Measurements from ENCODE around the gene ZNF606. TPM values are rescaled to one million over a fixed set of nuclear protein-coding genes. Genes with fewer than 3 reads are reported as not detected.

ZNF606 gene
- total and polyA plus RNA-seq, 11 donors = 6.4 to 14.3 (median 11.4) TPM

GRCh38 chr19:57992841-57993240 is 9.8 kb downstream of the ZNF606 start:
- Histone ChIP-seq H3K4me1 (no peaks in the 10 kb centered on the region), H3K36me3 (peaks cover 9 to 100% (median 53%) of the 10 kb centered on the region in 9 donors), H3K9me3 (peaks cover 0 to 100% (median 60%) of the 10 kb centered on the region in 12 donors), H3K4me3 (no peak overlapping the region), H3K27ac (no peak overlapping the region), H3K27me3 (no peaks in the 10 kb centered on the region)
- no peak for ATAC-seq
- intact Hi-C loops (cut with DNase I) = no loop called here
- no peak for DNase-seq
- 0 to 95% (median 89%) methylated on average over 1 of the region's 1 CpG for WGBS, 4 donors
- TF ChIP-seq POLR2A (IDR thresholded peaks at IDR 0.05) = no peak
- TF ChIP-seq, protein P1, sequence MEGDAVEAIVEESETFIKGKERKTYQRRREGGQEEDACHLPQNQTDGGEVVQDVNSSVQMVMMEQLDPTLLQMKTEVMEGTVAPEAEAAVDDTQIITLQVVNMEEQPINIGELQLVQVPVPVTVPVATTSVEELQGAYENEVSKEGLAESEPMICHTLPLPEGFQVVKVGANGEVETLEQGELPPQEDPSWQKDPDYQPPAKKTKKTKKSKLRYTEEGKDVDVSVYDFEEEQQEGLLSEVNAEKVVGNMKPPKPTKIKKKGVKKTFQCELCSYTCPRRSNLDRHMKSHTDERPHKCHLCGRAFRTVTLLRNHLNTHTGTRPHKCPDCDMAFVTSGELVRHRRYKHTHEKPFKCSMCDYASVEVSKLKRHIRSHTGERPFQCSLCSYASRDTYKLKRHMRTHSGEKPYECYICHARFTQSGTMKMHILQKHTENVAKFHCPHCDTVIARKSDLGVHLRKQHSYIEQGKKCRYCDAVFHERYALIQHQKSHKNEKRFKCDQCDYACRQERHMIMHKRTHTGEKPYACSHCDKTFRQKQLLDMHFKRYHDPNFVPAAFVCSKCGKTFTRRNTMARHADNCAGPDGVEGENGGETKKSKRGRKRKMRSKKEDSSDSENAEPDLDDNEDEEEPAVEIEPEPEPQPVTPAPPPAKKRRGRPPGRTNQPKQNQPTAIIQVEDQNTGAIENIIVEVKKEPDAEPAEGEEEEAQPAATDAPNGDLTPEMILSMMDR (IDR thresholded peaks at IDR 0.05) = no peak

GRCh38 chr19:57978586-57979289 is 23.9 kb downstream of the ZNF606 start:
- Histone ChIP-seq H3K27ac (no peak overlapping the region), H3K36me3 (peaks cover 33 to 100% (median 55%) of the 10 kb centered on the region in 9 donors), H3K4me1 (no peaks in the 10 kb centered on the region), H3K9me3 (peaks cover 17 to 100% (median 100%) of the 10 kb centered on the region in 12 donors), H3K27me3 (no peaks in the 10 kb centered on the region), H3K4me3 (no peak overlapping the region)
- no peak for ATAC-seq
- TF ChIP-seq POLR2A (IDR thresholded peaks at IDR 0.05) = no peak
- TF ChIP-seq, protein P1 (IDR thresholded peaks at IDR 0.05) = no peak
- WGBS, 4 donors = 96 to 100% (median 98%) methylated on average over 3 of the region's 3 CpGs
- DNase-seq = no peak
- intact Hi-C loops (cut with DNase I) = loop anchor here in 2 of 10 donors (5.0 to 10.0 kb wide), 3 partner anchors 146 to 224 kb away; no protein-coding TSS in a partner anchor

- DNase-seq = no peak
- peaks cover 6 to 93% (median 17%) of the 10 kb centered on the region in 9 donors for H3K36me3 ChIP-seq
- 83 to 96% (median 95%) methylated on average over 4 of the region's 4 CpGs for WGBS, 4 donors
- no peak within 1 kb of the TSS for H3K27ac ChIP-seq
- TF ChIP-seq, protein P1 (IDR thresholded peaks at IDR 0.05) = no peak
- TF ChIP-seq POLR2A (IDR thresholded peaks at IDR 0.05) = no peak
- ATAC-seq = no peak
- H3K4me3 ChIP-seq = no peak within 1 kb of the TSS
- H3K27me3 ChIP-seq = no peaks in the 10 kb centered on the region
- H3K9me3 ChIP-seq = peaks cover 13 to 100% (median 98%) of the 10 kb centered on the region in 12 donors
- intact Hi-C loops (cut with DNase I) = loop anchor here in 1 of 10 donors (10.0 kb wide), 1 partner anchor 150 kb away; no protein-coding TSS in a partner anchor
- no peaks in the 10 kb centered on the region for H3K4me1 ChIP-seq
Measured at GRCh38 chr19:57974434-57974833, 28.2 kb downstream of the ZNF606 start, which contains the start of gene C19orf18. C19orf18 (minus strand) TSS chr19:57974534; CDS start chr19:57974432, 102 bp downstream.

GRCh38 chr19:57964761-57965160 is 37.9 kb downstream of the ZNF606 start:
- TF ChIP-seq, protein P1 (IDR thresholded peaks at IDR 0.05) = no peak
- TF ChIP-seq POLR2A (IDR thresholded peaks at IDR 0.05) = no peak
- Histone ChIP-seq H3K4me3 (no peak overlapping the region), H3K27me3 (no peaks in the 10 kb centered on the region), H3K27ac (no peak overlapping the region), H3K4me1 (no peaks in the 10 kb centered on the region), H3K36me3 (peaks cover 0 to 75% (median 4%) of the 10 kb centered on the region in 9 donors), H3K9me3 (peaks cover 0 to 100% (median 55%) of the 10 kb centered on the region in 12 donors)
- DNase-seq = no peak
- intact Hi-C loops (cut with DNase I) = loop anchor here in 1 of 10 donors (10.0 kb wide), 1 partner anchor 1380 kb away; no protein-coding TSS in a partner anchor
- WGBS, 4 donors = 82 to 96% (median 85%) methylated on average over 8 of the region's 8 CpGs
- ATAC-seq = no peak

Measured in heart left ventricle (tissue), 16 donors.